HCT116 (cell line): ENCODE data around the gene VSX1.

Experiments used
- EGR1 ChIP-seq: IDR thresholded peaks from 2 replicates; pipeline ENCODE4 v1.6.1; 2012; ENCODE audit warnings: low read depth
- ELF1 ChIP-seq: IDR thresholded peaks from 2 replicates; pipeline ENCODE4 v1.6.1; 2012; ENCODE audit warnings: low read depth, borderline replicate concordance
- EZH2 ChIP-seq: fragments of 200-600 bp; sonication (generic); IDR thresholded peaks from 2 replicates; pipeline ENCODE4 v1.6.1; 2017; ENCODE audit warnings: antibody characterized with exemption, mixed run types
- EZH2phosphoT487 ChIP-seq: fragments of 200-600 bp; IDR thresholded peaks from 2 replicates; pipeline ENCODE4 v1.6.1; 2018; ENCODE audit warnings: antibody characterized with exemption, borderline replicate concordance
- FOSL1 ChIP-seq: IDR thresholded peaks from 2 replicates; pipeline ENCODE4 v1.6.1; 2012; ENCODE audit warnings: low read depth
- JUND ChIP-seq: IDR thresholded peaks from 2 replicates; pipeline ENCODE4 v1.6.1; 2012
- POLR2A ChIP-seq: IDR thresholded peaks from 2 replicates; pipeline ENCODE4 v1.7.0; 2011; ENCODE audit warnings: borderline replicate concordance; ENCODE audit not compliant: insufficient read depth, insufficient read length; ENCODE audit errors: extremely low read depth
- SIN3A ChIP-seq: IDR thresholded peaks from 2 replicates; pipeline ENCODE4 v1.6.1; 2012; ENCODE audit warnings: low read depth
- SP1 ChIP-seq: IDR thresholded peaks from 2 replicates; pipeline ENCODE4 v1.6.1; 2012; ENCODE audit warnings: low read depth
- ZNF274 ChIP-seq: fragments of 200-500 bp; sonication (Bioruptor generic); IDR thresholded peaks from 2 replicates; pipeline ENCODE4 v1.6.1; 2014; ENCODE audit warnings: mild to moderate bottlenecking, low read depth, low read length, inconsistent platforms
- TF ChIP-seq, protein P1 (sequence below), 3 experiments: fragments of 200-600 bp in 1 of 3; sonication (generic) in 1 of 3; IDR thresholded peaks in 2 of 3; conservative IDR thresholded peaks in 1 of 3; 2 replicates each; pipeline ENCODE4 v1.5.1; 2012 to 2017; ENCODE audit warnings: low read depth in 2 of 3, low read length in 2 of 3, antibody characterized with exemption in 1 of 3, borderline replicate concordance in 1 of 3, control low read depth in 1 of 3, mild to moderate bottlenecking in 1 of 3, mixed read lengths in 1 of 3, mixed run types in 1 of 3, moderate library complexity in 1 of 3; ENCODE audit not compliant: insufficient read depth in 1 of 3
- TF ChIP-seq, protein P2 (sequence below): IDR thresholded peaks from 2 replicates; pipeline ENCODE4 v1.6.1; 2012; ENCODE audit warnings: low read depth
- TF ChIP-seq, protein P3 (sequence below): IDR thresholded peaks from 2 replicates; pipeline ENCODE4 v1.6.1; 2012

DNA sequence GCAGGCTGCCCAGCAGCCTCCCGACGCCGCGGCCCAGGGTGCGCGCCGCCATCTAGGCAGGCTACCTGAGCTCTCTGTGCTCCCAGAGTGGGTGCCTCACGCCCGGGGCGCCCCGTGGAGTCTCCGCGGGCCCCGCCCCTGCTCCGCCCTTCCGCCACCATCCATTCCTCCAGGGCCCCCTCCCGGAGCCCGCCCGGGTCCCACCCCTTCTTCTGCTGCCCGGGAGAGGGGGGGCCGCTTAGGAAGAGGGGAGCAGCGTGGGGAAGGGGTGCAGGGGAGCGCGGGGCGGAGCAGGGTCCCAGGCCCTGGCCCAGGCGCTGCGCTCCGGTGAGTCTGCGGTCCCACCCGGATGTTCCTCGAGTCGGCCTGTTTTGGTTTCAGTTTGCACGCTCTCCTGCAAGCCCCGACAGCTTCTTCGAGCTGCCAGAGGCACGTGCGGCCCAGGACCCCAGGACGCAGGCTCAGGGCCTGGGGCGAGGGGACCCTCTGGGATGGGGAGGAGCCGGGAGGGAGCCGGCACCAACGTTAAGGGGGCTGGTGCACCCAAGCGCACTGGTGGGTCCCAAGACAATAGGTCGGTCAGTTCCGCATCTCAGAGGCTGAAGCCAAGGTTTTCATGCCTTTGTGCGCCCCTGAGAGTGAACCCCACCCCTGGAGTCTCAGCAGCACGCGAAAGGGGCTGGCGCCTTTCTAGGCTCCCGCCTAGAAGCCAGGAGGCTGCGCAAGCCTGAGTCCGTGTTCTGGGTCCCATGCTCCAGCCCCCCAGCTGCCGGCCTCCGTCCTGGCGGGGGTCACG, 23.7 kb downstream of the VSX1 start, which contains the start of gene ACSS1:
- no peak for TF ChIP-seq POLR2A
- TF ChIP-seq EZH2 = no peak
- TF ChIP-seq, protein P1, sequence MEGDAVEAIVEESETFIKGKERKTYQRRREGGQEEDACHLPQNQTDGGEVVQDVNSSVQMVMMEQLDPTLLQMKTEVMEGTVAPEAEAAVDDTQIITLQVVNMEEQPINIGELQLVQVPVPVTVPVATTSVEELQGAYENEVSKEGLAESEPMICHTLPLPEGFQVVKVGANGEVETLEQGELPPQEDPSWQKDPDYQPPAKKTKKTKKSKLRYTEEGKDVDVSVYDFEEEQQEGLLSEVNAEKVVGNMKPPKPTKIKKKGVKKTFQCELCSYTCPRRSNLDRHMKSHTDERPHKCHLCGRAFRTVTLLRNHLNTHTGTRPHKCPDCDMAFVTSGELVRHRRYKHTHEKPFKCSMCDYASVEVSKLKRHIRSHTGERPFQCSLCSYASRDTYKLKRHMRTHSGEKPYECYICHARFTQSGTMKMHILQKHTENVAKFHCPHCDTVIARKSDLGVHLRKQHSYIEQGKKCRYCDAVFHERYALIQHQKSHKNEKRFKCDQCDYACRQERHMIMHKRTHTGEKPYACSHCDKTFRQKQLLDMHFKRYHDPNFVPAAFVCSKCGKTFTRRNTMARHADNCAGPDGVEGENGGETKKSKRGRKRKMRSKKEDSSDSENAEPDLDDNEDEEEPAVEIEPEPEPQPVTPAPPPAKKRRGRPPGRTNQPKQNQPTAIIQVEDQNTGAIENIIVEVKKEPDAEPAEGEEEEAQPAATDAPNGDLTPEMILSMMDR (IDR thresholded peaks at IDR 0.05 in 2 of 3, conservative IDR thresholded peaks at IDR 0.05 in 1 of 3; ENCODE audit: borderline replicate concordance in 1 of 3, insufficient read depth in 1 of 3, low read depth in 2 of 3, low read length in 2 of 3) = no peak
- no peak for TF ChIP-seq JUND
- TF ChIP-seq, protein P2, sequence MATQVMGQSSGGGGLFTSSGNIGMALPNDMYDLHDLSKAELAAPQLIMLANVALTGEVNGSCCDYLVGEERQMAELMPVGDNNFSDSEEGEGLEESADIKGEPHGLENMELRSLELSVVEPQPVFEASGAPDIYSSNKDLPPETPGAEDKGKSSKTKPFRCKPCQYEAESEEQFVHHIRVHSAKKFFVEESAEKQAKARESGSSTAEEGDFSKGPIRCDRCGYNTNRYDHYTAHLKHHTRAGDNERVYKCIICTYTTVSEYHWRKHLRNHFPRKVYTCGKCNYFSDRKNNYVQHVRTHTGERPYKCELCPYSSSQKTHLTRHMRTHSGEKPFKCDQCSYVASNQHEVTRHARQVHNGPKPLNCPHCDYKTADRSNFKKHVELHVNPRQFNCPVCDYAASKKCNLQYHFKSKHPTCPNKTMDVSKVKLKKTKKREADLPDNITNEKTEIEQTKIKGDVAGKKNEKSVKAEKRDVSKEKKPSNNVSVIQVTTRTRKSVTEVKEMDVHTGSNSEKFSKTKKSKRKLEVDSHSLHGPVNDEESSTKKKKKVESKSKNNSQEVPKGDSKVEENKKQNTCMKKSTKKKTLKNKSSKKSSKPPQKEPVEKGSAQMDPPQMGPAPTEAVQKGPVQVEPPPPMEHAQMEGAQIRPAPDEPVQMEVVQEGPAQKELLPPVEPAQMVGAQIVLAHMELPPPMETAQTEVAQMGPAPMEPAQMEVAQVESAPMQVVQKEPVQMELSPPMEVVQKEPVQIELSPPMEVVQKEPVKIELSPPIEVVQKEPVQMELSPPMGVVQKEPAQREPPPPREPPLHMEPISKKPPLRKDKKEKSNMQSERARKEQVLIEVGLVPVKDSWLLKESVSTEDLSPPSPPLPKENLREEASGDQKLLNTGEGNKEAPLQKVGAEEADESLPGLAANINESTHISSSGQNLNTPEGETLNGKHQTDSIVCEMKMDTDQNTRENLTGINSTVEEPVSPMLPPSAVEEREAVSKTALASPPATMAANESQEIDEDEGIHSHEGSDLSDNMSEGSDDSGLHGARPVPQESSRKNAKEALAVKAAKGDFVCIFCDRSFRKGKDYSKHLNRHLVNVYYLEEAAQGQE = no peak
- no peak for TF ChIP-seq SIN3A
- no peak for TF ChIP-seq EZH2phosphoT487
- TF ChIP-seq ZNF274 = no peak
- no peak for TF ChIP-seq EGR1
- TF ChIP-seq, protein P3, sequence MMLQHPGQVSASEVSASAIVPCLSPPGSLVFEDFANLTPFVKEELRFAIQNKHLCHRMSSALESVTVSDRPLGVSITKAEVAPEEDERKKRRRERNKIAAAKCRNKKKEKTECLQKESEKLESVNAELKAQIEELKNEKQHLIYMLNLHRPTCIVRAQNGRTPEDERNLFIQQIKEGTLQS = no peak
- no peak for TF ChIP-seq FOSL1
- TF ChIP-seq ELF1 = no peak
- TF ChIP-seq SP1 = no peak
